Measurements from ENCODE around the gene GSTK1.
A peak's percentile ranks its signal among the peaks of the same experiment; 100 is the strongest.

GSTK1 gene

GRCh38 chr7:143300959-143301935, 38.0 kb downstream of the GSTK1 start:
- no peak for DNase-seq

DNA sequence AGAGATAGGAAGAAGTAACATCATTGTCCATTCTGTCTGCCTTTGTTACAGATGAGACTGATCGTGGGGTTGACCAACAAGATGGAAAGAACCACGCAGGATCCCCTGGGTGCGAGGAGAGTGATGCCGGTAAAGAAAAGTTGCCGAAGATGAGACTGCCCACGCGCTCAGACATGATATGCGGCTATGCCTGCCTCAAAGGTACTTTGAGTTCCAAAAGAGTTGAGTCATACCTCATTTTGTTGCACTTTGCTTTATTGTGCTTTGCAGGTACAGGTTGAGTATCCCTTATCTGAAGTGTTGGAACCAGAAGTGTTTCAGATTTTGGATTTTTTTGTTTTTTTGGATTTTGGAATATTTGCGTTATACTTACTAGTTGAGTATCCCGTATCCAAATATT, 40.5 kb downstream of the GSTK1 start:
- no peak for DNase-seq

GRCh38 chr7:143304938-143305337, 41.7 kb downstream of the GSTK1 start:
- DNase-seq: no peak

DNA sequence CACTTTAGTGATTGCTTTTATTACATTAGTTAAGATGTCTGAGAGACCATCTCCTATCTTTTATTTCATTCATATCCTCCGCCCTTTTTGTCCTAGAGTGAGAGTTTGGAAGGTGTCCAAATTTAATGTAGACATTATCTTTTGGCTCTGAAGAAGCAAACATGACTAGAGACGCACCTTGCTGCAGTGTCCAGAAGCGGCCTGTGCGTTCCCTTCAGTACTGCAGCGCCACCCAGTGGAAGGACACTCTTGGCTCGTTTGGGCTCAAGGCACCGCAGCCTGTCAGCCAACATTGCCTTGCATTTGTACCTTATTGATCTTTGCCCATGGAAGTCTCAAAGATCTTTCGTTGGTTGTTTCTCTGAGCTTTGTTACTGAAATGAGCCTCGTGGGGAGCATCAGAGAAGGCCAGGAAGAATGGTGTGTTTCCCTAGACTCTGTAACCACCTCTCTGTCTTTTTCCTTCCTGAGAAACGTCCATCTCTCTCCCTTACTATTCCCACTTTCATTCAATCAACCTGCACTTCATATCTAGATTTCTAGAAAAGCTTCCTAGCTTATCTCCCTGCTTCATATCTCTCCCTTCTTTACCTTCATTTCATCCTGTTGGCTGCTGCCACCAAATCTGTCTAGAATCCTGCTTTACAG, 42.3 kb downstream of the GSTK1 start:
- peak; percentile 75 for DNase-seq

DNA sequence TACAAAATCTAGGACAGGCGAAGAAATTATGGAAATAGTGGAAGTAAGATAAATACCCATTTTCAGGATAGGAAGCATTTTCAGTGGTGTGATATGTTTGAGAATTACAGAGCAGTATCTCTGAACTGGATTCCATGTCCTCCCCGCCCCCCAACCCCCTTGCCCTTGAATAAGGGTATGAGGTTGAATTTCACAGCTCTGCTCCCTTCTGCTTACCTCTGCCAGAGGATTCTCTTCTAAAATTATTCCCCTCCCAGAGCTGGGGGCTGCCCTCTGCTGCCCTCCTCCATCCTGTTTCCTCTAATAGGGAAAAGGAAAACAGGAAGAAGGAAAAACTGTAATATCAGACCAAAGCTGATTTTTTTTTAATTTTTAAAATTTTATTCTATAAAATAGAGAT, 45.4 kb downstream of the GSTK1 start:
- DNase-seq: no peak

DNA sequence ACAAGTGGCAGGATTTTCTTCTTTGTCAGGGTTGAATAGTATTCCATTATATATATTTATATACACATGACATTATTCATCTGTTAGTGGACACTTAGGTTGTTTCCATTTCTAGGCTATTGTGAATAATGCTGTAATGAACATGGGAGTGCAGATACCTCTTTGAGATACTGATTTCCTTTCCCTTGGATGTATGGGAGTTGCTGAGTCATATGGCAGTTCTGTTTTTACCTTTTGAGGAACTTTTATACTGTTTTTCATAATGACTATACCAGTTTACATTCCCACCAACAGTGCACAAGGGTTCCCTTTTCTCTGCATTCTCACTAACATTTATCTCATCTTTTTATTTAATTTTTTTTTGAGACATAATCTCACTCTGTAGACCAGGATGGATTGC, 50.9 kb downstream of the GSTK1 start:
- no peak for DNase-seq

- no peak for DNase-seq
Measured at GRCh38 chr7:143315776-143316175, 52.5 kb downstream of the GSTK1 start, which contains the start of gene CLCN1. CLCN1 (plus strand) TSS chr7:143316111; CDS start chr7:143316213, 102 bp downstream.

DNA sequence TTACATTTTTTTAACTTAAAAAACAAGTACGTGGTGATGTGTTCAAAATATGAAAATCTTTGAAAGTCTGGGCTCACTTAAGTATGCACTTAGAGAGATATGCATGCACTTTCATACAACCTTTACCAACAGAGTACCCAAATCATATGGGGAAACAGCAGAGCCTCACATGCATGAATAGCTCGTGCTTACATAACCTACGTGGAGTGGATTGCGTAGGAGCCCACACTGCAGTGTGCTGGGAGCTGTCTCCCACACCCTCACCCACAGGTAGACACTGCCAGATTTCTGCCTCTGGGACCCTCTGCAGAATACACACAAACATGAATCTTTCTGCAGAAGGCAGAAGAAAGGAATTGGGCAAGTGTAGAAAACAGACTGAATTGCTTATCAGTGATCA, 53.3 kb downstream of the GSTK1 start:
- no peak for DNase-seq

- DNase-seq: no peak
Measured at GRCh38 chr7:143318661-143319060, 55.4 kb downstream of the GSTK1 start.
